DOHH2 (cell line): ENCODE results near the gene ZMAT5.

ENCODE experiments used
- CTCF ChIP-seq: fragments of 200-600 bp; sonication (generic); IDR thresholded peaks from one replicate; pipeline ENCODE4 v1.5.1; 2014; ENCODE audit warnings: antibody characterized with exemption, mild to moderate bottlenecking, low read depth, low read length; ENCODE audit not compliant: poor library complexity, severe bottlenecking
- EZH2phosphoT487 ChIP-seq: fragments of 200-600 bp; sonication (generic); IDR thresholded peaks from 2 replicates; pipeline ENCODE4 v1.6.1; 2017; ENCODE audit warnings: borderline replicate concordance, mild to moderate bottlenecking, antibody characterized with exemption, low read length, moderate library complexity, mixed read lengths

GRCh38 chr22:29816128-29816527 lies 49.3 kb upstream of the ZMAT5 start:
- no peak for TF ChIP-seq CTCF
- no peak for TF ChIP-seq EZH2phosphoT487
